Measurements from ENCODE around the gene ALOX5AP. TPM values are rescaled to one million over a fixed set of nuclear protein-coding genes. Genes with fewer than 3 reads are reported as not detected.

Gene ALOX5AP
- total and polyA plus RNA-seq, 2 experiments from 2014 or later = 0.49 TPM; not detected in 1

DNA sequence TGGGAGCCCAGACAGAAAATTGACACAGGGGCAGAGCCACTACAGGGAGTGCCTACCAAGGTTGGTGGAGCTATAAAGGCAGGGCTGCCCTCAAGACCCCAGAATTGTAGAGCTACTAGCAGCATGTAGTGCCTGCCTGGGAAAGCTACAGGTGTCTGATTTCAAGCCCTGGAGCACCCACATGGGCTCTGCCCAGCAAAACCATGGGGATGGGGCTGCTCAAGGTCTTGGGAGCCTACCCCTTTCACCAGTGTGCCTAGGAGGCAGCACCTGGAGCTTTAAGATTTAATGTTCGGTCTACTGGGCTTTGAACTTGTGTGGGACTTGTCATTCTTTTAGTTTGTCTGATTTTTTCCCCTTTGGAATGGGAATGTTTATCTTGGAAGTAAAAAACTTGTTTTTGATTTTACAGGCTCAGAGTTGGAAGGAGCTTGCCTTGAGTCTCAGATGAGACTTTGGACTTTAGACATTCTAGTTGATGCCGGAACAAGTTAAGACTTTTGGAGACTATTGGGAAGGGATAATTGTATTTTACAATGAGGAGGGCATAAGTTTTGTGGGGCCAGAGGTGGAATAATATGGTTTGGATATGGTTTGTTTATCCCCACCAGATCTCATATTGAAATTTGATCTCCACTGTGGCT, 45.1 kb downstream of the ALOX5AP start:
- Histone ChIP-seq H2AFZ (no peak overlapping the region), H3K36me3 (ENCODE audit: low read depth) (no peaks in the 10 kb centered on the region), H3K79me2 (ENCODE audit: insufficient read depth) (no peaks in the 10 kb centered on the region), H3F3A (ENCODE audit: insufficient read depth) (no peaks in the 10 kb centered on the region), H3K9me3 (ENCODE audit: low read depth) (no peaks in the 10 kb centered on the region), H3K4me2 (ENCODE audit: unreplicated experiment) (no peak overlapping the region), H3K27ac (no peak overlapping the region), H3K4me1 (ENCODE audit: insufficient read depth) (no peaks in the 10 kb centered on the region), H3K27me3 (replicated peaks; ENCODE audit: insufficient read depth) (peaks cover 16% of the 10 kb centered on the region; the same call in 1 of the 2 replicates), H4K20me1 (ENCODE audit: insufficient read depth) (no peaks in the 10 kb centered on the region), H3K9ac (no peak overlapping the region), H3K9me2 (ENCODE audit: insufficient read depth) (no peaks in the 10 kb centered on the region), H3K4me3 (no peak overlapping the region)
- no peak for DNase-seq
- in situ Hi-C loops (cut with MboI) = no loop called here
- whole genome bisulfite sequencing, 2 experiments (ENCODE audit: low coverage in 1 of 2, low lambda C conversion rate in 2 of 2, missing lambda C conversion rate in 2 of 2) = 86 to 90% methylated on average over 2 of the region's 2 CpGs
- TF ChIP-seq EZH2phosphoT487 (IDR thresholded peaks at IDR 0.05; ENCODE audit: insufficient read depth, low read depth) (no peak), EZH2 (IDR thresholded peaks at IDR 0.05; ENCODE audit: insufficient read depth, poor library complexity, severe bottlenecking) (no peak)

DNA sequence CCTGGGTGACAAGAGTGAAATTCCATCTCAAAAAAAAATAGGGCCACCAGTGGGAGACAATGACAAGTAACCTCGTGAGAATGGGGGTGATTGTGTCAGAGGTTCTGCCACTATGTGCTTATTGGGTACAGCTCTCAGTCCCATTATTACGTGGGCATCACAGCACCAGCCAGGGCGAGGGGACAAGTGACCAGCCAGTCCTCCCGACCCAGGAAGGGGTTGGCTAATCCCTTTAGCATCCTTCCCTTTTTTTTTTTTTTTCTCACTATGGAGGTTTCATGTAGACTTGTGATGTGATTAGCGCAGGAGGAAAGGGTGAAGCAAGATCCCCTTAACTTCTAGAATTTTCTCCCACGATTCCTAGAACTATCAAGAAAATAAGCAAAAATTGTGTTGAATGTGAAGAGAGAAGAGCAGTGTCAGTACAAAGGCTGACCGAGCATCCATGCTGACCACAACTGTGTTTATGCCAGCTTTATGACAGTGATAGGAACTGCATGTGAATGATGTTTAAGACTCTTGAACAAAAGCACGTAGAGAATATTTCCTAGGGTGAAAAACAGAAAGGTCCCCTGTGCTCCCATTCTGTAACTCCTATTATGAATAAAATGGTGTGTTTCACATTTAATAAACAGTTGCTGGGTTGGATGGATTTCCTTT, 50.0 kb downstream of the ALOX5AP start:
- WGBS, 2 experiments (ENCODE audit: low coverage in 1 of 2, low lambda C conversion rate in 2 of 2, missing lambda C conversion rate in 2 of 2) = 82 to 91% methylated on average over 8 of the region's 8 CpGs
- Histone ChIP-seq H3K4me1 (ENCODE audit: insufficient read depth) (peaks cover 13% of the 10 kb centered on the region), H3K79me2 (ENCODE audit: insufficient read depth) (no peaks in the 10 kb centered on the region), H4K20me1 (ENCODE audit: insufficient read depth) (no peaks in the 10 kb centered on the region), H3K4me2 (ENCODE audit: unreplicated experiment) (no peak overlapping the region), H3F3A (ENCODE audit: insufficient read depth) (no peaks in the 10 kb centered on the region), H3K36me3 (ENCODE audit: low read depth) (no peaks in the 10 kb centered on the region), H3K9me2 (ENCODE audit: insufficient read depth) (no peaks in the 10 kb centered on the region), H3K27me3 (replicated peaks; ENCODE audit: insufficient read depth) (0 out of 2 replicates have a peak, but pooled peaks cover 3% of the 10 kb centered on the region), H2AFZ (no peak overlapping the region), H3K4me3 (no peak overlapping the region), H3K9ac (no peak overlapping the region), H3K27ac (no peak overlapping the region), H3K9me3 (ENCODE audit: low read depth) (no peaks in the 10 kb centered on the region)
- DNase-seq = no peak
- TF ChIP-seq EZH2phosphoT487 (IDR thresholded peaks at IDR 0.05; ENCODE audit: insufficient read depth, low read depth) = no peak
- in situ Hi-C loops (cut with MboI) = no loop called here

DNA sequence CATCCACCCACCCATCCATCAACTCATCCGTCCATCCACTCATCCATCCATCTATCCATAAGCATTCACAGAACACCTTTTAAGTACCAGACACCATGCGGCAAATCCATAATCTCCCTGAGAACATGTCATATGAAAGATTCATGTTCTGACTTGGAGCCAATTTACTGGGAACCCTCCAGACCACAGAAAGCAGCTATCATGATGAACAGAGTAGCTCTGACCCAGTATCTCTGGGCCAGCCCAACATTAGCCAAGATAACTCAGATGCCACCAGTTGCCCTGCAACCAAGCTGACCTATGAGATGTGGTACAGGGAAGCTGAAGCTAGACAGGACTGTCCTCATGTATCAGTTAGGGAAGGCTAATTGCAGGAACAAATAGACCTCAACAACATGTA, 51.3 kb downstream of the ALOX5AP start:
- in situ Hi-C loops (cut with MboI) = no loop called here
- H4K20me1 ChIP-seq (ENCODE audit: insufficient read depth) = no peaks in the 10 kb centered on the region
- no peaks in the 10 kb centered on the region for H3K27me3 ChIP-seq (replicated peaks; ENCODE audit: insufficient read depth)
- H3K9ac ChIP-seq = no peak overlapping the region
- H2AFZ ChIP-seq = no peak overlapping the region
- 0 out of 2 replicates have a peak, but pooled peaks cover 1% of the 10 kb centered on the region for H3F3A ChIP-seq (ENCODE audit: insufficient read depth)
- no peaks in the 10 kb centered on the region for H3K36me3 ChIP-seq (ENCODE audit: low read depth)
- H3K4me2 ChIP-seq (ENCODE audit: unreplicated experiment) = no peak overlapping the region
- 88 to 99% methylated on average over 2 of the region's 2 CpGs for WGBS, 2 experiments (ENCODE audit: low coverage in 1 of 2, low lambda C conversion rate in 2 of 2, missing lambda C conversion rate in 2 of 2)
- H3K27ac ChIP-seq = no peak overlapping the region
- no peak overlapping the region for H3K4me3 ChIP-seq
- no peak for DNase-seq
- TF ChIP-seq EZH2phosphoT487 (IDR thresholded peaks at IDR 0.05; ENCODE audit: insufficient read depth, low read depth) (no peak), EZH2 (IDR thresholded peaks at IDR 0.05; ENCODE audit: insufficient read depth, poor library complexity, severe bottlenecking) (no peak)
- peaks cover 17% of the 10 kb centered on the region for H3K4me1 ChIP-seq (ENCODE audit: insufficient read depth)
- no peaks in the 10 kb centered on the region for H3K79me2 ChIP-seq (ENCODE audit: insufficient read depth)
- H3K9me3 ChIP-seq (ENCODE audit: low read depth) = no peaks in the 10 kb centered on the region
- H3K9me2 ChIP-seq (ENCODE audit: insufficient read depth) = no peaks in the 10 kb centered on the region

DNA sequence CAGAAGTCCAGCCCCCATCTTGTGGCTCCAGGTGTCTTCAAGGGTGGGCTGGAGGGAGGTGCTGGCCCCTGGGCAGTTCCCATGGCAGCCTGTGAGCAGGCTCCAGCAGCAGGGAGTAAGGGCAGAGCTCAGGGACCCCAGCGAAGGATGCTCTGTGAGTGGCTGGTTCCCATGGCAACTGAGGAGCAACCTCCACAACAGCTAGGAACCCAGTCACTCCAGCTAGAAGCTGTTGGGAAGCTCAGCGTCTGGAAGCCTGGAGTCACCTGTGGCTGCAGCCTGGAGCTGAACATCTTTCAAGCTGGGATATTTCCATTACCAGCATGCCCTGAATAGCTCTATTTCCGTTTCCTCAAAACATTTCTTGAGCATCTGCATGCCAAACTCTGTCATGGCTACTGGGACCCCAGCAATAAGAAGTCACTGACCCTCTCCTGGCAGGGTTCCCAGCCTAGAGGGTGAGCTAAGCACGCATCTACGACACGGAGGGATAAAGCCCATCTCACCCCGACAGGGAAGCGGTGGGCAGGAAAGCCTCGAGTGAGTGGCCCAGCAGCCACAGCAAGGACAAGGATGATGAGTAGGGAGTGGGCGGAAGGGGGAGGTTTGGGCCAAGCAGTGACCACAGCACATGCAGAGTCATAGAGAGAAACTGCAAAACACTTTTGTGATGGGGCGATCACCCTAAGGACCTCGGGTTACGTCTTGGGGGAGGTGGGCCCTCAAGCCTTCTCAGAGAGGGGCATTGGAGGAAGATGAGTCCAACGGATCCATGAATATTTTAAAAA, 52.6 kb downstream of the ALOX5AP start:
- H3K27ac ChIP-seq = no peak overlapping the region
- in situ Hi-C loops (cut with MboI) = no loop called here
- peaks cover 29% of the 10 kb centered on the region for H3K4me1 ChIP-seq (ENCODE audit: insufficient read depth)
- DNase-seq = peak; percentile 75
- H3K9me3 ChIP-seq (ENCODE audit: low read depth) = no peaks in the 10 kb centered on the region
- no peak overlapping the region for H3K9ac ChIP-seq
- H3K36me3 ChIP-seq (ENCODE audit: low read depth) = no peaks in the 10 kb centered on the region
- no peak overlapping the region for H3K4me3 ChIP-seq
- no peaks in the 10 kb centered on the region for H3K79me2 ChIP-seq (ENCODE audit: insufficient read depth)
- TF ChIP-seq EZH2phosphoT487 (IDR thresholded peaks at IDR 0.05; ENCODE audit: insufficient read depth, low read depth) (no peak), EZH2 (IDR thresholded peaks at IDR 0.05; ENCODE audit: insufficient read depth, poor library complexity, severe bottlenecking) (no peak)
- H3K27me3 ChIP-seq (replicated peaks; ENCODE audit: insufficient read depth) = no peaks in the 10 kb centered on the region
- no peaks in the 10 kb centered on the region for H3K9me2 ChIP-seq (ENCODE audit: insufficient read depth)
- 62 to 69% methylated on average over 13 to 14 of the region's 14 CpGs for WGBS, 2 experiments (ENCODE audit: low coverage in 1 of 2, low lambda C conversion rate in 2 of 2, missing lambda C conversion rate in 2 of 2)
- no peaks in the 10 kb centered on the region for H4K20me1 ChIP-seq (ENCODE audit: insufficient read depth)
- peak overlapping the region; percentile 41 for H3K4me2 ChIP-seq (ENCODE audit: unreplicated experiment)
- H2AFZ ChIP-seq = no peak overlapping the region
- H3F3A ChIP-seq (ENCODE audit: insufficient read depth) = peaks cover 10% of the 10 kb centered on the region; the same call in 1 of the 2 replicates

Data from GM23248 (cell line).